Ectodermal cell (in vitro differentiated cells): Measurements from ENCODE around the gene CAPN1.
"Not testable (repeated sequence)": the region's sequence is repeated elsewhere in the genome, so short reads cannot be mapped to it uniquely, and the experiment has no call there.

Experiments used
- H3K27ac ChIP-seq: 2 replicates; pipeline ENCODE4 v1.7.0; 2013; ENCODE audit warnings: mild to moderate bottlenecking, low read depth, low read length; ENCODE audit not compliant: insufficient read depth, poor library complexity, severe bottlenecking
- H3K27me3 ChIP-seq: 2 replicates; pipeline ENCODE4 v1.7.0; 2013; ENCODE audit warnings: mild to moderate bottlenecking, low read length; ENCODE audit not compliant: insufficient read depth, control insufficient read depth, poor library complexity, severe bottlenecking
- H3K36me3 ChIP-seq: one replicate; pipeline ENCODE4 v1.7.0; 2013; ENCODE audit warnings: low read length; ENCODE audit not compliant: control insufficient read depth, insufficient read depth
- H3K4me1 ChIP-seq: one replicate; pipeline ENCODE4 v1.7.0; 2013; ENCODE audit warnings: low read length; ENCODE audit not compliant: control insufficient read depth, insufficient read depth
- H3K4me3 ChIP-seq: 2 replicates; pipeline ENCODE4 v1.7.0; 2013; ENCODE audit warnings: low read depth, low read length, control low read depth; ENCODE audit not compliant: insufficient read depth
- H3K9me3 ChIP-seq: 2 replicates; pipeline ENCODE4 v1.7.0; 2013; ENCODE audit warnings: mild to moderate bottlenecking, low read length, moderate library complexity; ENCODE audit not compliant: control insufficient read depth
- WGBS, 2 experiments: methylation state at CpG; one replicate each; pipeline ENCODE4 v1.1.7; 2013; ENCODE audit warnings: missing lambda C conversion rate in 2 of 2; 5-methylcytosine and 5-hydroxymethylcytosine counted together

CAPN1 gene

GRCh38 chr11:65141896-65142494 is 39.7 kb upstream of the CAPN1 start:
- Histone ChIP-seq H3K27ac (no peak overlapping the region), H3K4me3 (no peak overlapping the region), H3K9me3 (no peaks in the 10 kb centered on the region), H3K27me3 (peaks cover 15% of the 10 kb centered on the region), H3K4me1 (no peaks in the 10 kb centered on the region), H3K36me3 (no peaks in the 10 kb centered on the region)
- 96 to 97% methylated on average over 7 of the region's 7 CpGs for WGBS, 2 experiments

DNA sequence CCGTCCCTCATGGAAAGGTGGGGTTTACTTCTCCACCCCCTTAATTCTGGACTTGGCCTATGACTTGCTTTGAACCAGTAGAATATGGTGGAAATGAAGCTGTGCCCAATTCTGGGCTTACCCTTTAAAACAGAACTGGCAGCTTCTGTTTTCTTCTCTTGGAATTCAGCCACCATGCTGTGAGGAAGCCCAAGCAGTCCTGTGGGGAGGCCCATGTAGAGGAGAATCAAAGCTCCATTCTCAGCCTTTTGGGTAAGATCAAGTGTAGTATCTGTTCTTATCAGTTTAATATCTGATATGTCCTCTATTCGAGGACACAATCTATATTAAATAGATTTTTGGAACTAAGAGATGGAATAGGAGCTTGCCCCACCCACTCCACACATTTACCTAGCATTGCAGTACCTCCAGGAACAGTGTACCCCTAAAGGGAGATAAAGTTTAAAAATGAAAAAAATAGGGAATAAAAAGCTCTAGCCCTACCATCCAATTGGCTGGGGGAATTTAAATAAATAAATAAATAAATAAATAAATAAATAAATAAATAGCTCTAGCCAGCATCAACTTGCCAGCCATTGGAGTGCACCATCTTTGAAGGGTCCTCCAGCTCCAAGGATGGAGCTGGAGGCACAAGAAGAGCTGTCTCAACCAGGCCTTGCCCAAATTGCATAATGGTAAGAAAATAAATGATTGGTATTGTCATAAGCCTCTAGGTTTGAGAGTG is 34.2 kb upstream of the CAPN1 start:
- whole genome bisulfite sequencing, 2 experiments, result 90 to 100% methylated on average over 1 of the region's 2 CpGs
- H3K9me3 ChIP-seq, result no peaks in the 10 kb centered on the region

GRCh38 chr11:65148657-65149056 is 33.1 kb upstream of the CAPN1 start:
- H3K4me3 ChIP-seq, result no peak overlapping the region
- no peaks in the 10 kb centered on the region for H3K36me3 ChIP-seq

More for the DNA sequence above, 34.2 kb upstream of the CAPN1 start:
- H3K4me1 ChIP-seq, result no peaks in the 10 kb centered on the region
- no peaks in the 10 kb centered on the region for H3K36me3 ChIP-seq
- no peaks in the 10 kb centered on the region for H3K27me3 ChIP-seq
- no peak overlapping the region for H3K27ac ChIP-seq
- no peak overlapping the region for H3K4me3 ChIP-seq

GRCh38 chr11:65150131-65150508 is 31.6 kb upstream of the CAPN1 start:
- not testable (repeated sequence) for H3K36me3 ChIP-seq, H3K27ac ChIP-seq, H3K4me3 ChIP-seq, H3K4me1 ChIP-seq, H3K9me3 ChIP-seq, H3K27me3 ChIP-seq
- WGBS, 2 experiments, result 83 to 88% methylated on average over 10 of the region's 10 CpGs

More at GRCh38 chr11:65148657-65149056, 33.1 kb upstream of the CAPN1 start:
- no peak overlapping the region for H3K27ac ChIP-seq
- H3K27me3 ChIP-seq, result no peaks in the 10 kb centered on the region
- no peaks in the 10 kb centered on the region for H3K9me3 ChIP-seq
- 86 to 87% methylated on average over 5 of the region's 5 CpGs for WGBS, 2 experiments
- no peaks in the 10 kb centered on the region for H3K4me1 ChIP-seq

- H3K27ac ChIP-seq, result no peak overlapping the region
- no peaks in the 10 kb centered on the region for H3K9me3 ChIP-seq
- 79 to 85% methylated on average over 10 to 12 of the region's 12 CpGs for WGBS, 2 experiments
- no peak overlapping the region for H3K4me3 ChIP-seq
- H3K27me3 ChIP-seq, result no peaks in the 10 kb centered on the region
- no peaks in the 10 kb centered on the region for H3K36me3 ChIP-seq
- H3K4me1 ChIP-seq, result no peaks in the 10 kb centered on the region
Measured at GRCh38 chr11:65150509-65151299, 31.0 kb upstream of the CAPN1 start.

- Histone ChIP-seq H3K27me3 (no peaks in the 10 kb centered on the region), H3K27ac (no peak overlapping the region), H3K4me3 (no peak overlapping the region), H3K36me3 (no peaks in the 10 kb centered on the region), H3K9me3 (no peaks in the 10 kb centered on the region), H3K4me1 (no peaks in the 10 kb centered on the region)
- 89 to 91% methylated on average over 3 of the region's 3 CpGs for WGBS, 2 experiments
Measured at GRCh38 chr11:65151331-65151899, 30.3 kb upstream of the CAPN1 start.

- no peaks in the 10 kb centered on the region for H3K9me3 ChIP-seq
- H3K27ac ChIP-seq, result no peak overlapping the region
- no peak overlapping the region for H3K4me3 ChIP-seq
- 90 to 92% methylated on average over 2 of the region's 2 CpGs for WGBS, 2 experiments
- no peaks in the 10 kb centered on the region for H3K4me1 ChIP-seq
- H3K36me3 ChIP-seq, result no peaks in the 10 kb centered on the region
- no peaks in the 10 kb centered on the region for H3K27me3 ChIP-seq
Measured at GRCh38 chr11:65152122-65152521, 29.6 kb upstream of the CAPN1 start.

DNA sequence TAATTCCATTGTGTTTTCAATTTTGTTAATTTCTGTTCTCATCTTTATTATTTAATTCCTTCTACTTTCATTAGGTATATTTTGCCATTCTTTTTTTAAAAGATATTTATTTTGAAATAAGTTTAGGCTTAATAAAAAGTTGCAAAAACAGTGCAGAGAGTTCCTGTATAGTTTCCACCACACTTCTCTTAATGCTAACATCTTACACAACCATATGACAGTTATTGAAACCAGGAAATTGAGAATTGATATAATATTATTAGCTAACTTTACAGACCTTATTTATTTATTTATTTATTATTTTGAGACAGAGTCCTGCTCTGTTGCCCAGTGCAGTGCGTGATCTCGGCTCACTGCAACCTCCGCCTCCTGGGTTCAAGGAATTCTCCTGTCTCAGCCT is 25.5 kb upstream of the CAPN1 start:
- H3K4me1 ChIP-seq, result no peaks in the 10 kb centered on the region
- H3K9me3 ChIP-seq, result no peaks in the 10 kb centered on the region
- WGBS, 2 experiments, result 81 to 98% methylated on average over 3 of the region's 3 CpGs
- no peak overlapping the region for H3K4me3 ChIP-seq
- no peaks in the 10 kb centered on the region for H3K27me3 ChIP-seq
- H3K36me3 ChIP-seq, result no peaks in the 10 kb centered on the region
- no peak overlapping the region for H3K27ac ChIP-seq

GRCh38 chr11:65156926-65157325 is 24.8 kb upstream of the CAPN1 start:
- Histone ChIP-seq H3K4me1 (no peaks in the 10 kb centered on the region), H3K27ac (no peak overlapping the region)
- 89 to 92% methylated on average over 3 of the region's 3 CpGs for WGBS, 2 experiments

GRCh38 chr11:65157336-65157735 is 24.4 kb upstream of the CAPN1 start:
- no peaks in the 10 kb centered on the region for H3K36me3 ChIP-seq
- no peaks in the 10 kb centered on the region for H3K27me3 ChIP-seq
- WGBS, 2 experiments, result 90% methylated on average over 3 of the region's 3 CpGs
- no peak overlapping the region for H3K4me3 ChIP-seq
- no peaks in the 10 kb centered on the region for H3K9me3 ChIP-seq
- H3K4me1 ChIP-seq, result no peaks in the 10 kb centered on the region
- H3K27ac ChIP-seq, result no peak overlapping the region

More at GRCh38 chr11:65156926-65157325, 24.8 kb upstream of the CAPN1 start:
- H3K36me3 ChIP-seq, result no peaks in the 10 kb centered on the region
- H3K27me3 ChIP-seq, result no peaks in the 10 kb centered on the region
- H3K9me3 ChIP-seq, result no peaks in the 10 kb centered on the region
- H3K4me3 ChIP-seq, result no peak overlapping the region
